ENCODE data around the gene TCERG1. TPM values are rescaled to one million over a fixed set of nuclear protein-coding genes. Genes with fewer than 3 reads are reported as not detected.

The TCERG1 gene
- polyA plus RNA-seq, 1 of the 3 experiments (the other 2 are of a cell fraction), result 38.5 TPM

- TF ChIP-seq ZBTB33 (IDR thresholded peaks at IDR 0.05; ENCODE audit: borderline replicate concordance, low read depth), result no peak
- TF ChIP-seq GABPA (IDR thresholded peaks at IDR 0.05; ENCODE audit: low read depth), result no peak
- TF ChIP-seq GATA2 (CRISPR knock-in tag; IDR thresholded peaks at IDR 0.05), result no peak
- no peak for TF ChIP-seq IRF3 (IDR thresholded peaks at IDR 0.05; ENCODE audit: low read depth, low read length)
- no peak for TF ChIP-seq JUND (IDR thresholded peaks at IDR 0.05)
These were observed 76.6 kb downstream of the TCERG1 start (continued) for GRCh38 chr5:146523698-146524097.

DNA sequence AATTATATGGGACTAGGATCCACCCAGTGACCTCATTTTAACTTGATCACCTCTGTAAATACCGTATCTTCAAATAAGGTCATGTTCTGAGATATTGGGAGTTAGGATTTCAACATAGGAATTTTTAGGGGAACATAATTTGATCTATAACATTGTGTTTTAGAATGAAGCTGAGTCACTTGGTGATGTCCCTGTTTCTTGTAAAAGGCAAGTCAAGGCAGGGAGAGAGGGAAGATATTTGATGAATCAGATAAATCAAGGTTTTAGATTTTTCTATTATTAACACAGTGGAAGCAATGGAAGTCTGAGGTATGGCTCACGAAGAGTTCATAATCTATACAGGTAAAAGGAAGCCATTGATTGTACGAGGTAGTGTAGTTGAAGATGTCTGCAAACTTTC, 80.7 kb downstream of the TCERG1 start:
- H3K36me3 ChIP-seq (replicated peaks in 1 of 2; ENCODE audit: control insufficient read depth in 1 of 2, insufficient read depth in 2 of 2, low read length in 1 of 2), result no peaks in the 10 kb centered on the region
- POLR2A ChIA-PET, result no interaction called here
- CTCF ChIA-PET, result interaction anchor here (0.9 to 1.9 kb wide), 10 partner anchors 7 to 1046 kb away, joined by 3 to 7 read pairs (median 4); no protein-coding TSS in a partner anchor
- no peak overlapping the region for H3K4me2 ChIP-seq
- 60% methylated on average over 3 of the region's 3 CpGs for WGBS (ENCODE audit: low lambda C conversion rate)
- TF ChIP-seq, protein P1, sequence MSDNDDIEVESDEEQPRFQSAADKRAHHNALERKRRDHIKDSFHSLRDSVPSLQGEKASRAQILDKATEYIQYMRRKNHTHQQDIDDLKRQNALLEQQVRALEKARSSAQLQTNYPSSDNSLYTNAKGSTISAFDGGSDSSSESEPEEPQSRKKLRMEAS (IDR thresholded peaks at IDR 0.05; ENCODE audit: low read depth), result no peak
- TF ChIP-seq YY1 (IDR thresholded peaks at IDR 0.05; ENCODE audit: low read depth), result no peak
- no peak for TF ChIP-seq MXI1 (IDR thresholded peaks at IDR 0.05; ENCODE audit: low read depth, low read length)
- H3K4me1 ChIP-seq (ENCODE audit: control insufficient read depth in 1 of 2, insufficient read depth in 2 of 2, low read depth in 1 of 2, low read length in 1 of 2), result peaks cover 0 to 3% of the 10 kb centered on the region in 2 experiments; a peak in 1 of 4 replicates
- H3K4me3 ChIP-seq (ENCODE audit: low read depth in 2 of 2, low read length in 1 of 2), result no peak overlapping the region
- H2AFZ ChIP-seq (ENCODE audit: low read depth), result no peak overlapping the region
- H4K20me1 ChIP-seq (ENCODE audit: insufficient read depth), result no peaks in the 10 kb centered on the region
- H3K27me3 ChIP-seq (ENCODE audit: insufficient read depth), result no peaks in the 10 kb centered on the region
- DNase-seq, result no peak
- H3K9me3 ChIP-seq, result no peaks in the 10 kb centered on the region
- no peaks in the 10 kb centered on the region for H3K9me2 ChIP-seq
- H3K9ac ChIP-seq, result no peak overlapping the region
- H3K79me2 ChIP-seq (ENCODE audit: insufficient read depth), result no peaks in the 10 kb centered on the region
- no peaks in the 10 kb centered on the region for H3F3A ChIP-seq (replicated peaks; ENCODE audit: insufficient read depth)
- no peak overlapping the region for H3K27ac ChIP-seq (ENCODE audit: low read depth in 2 of 2, low read length in 1 of 2)

- H3K9me2 ChIP-seq, result no peaks in the 10 kb centered on the region
- no peaks in the 10 kb centered on the region for H3K36me3 ChIP-seq (replicated peaks in 1 of 2; ENCODE audit: control insufficient read depth in 1 of 2, insufficient read depth in 2 of 2, low read length in 1 of 2)
- no peak overlapping the region for H3K9ac ChIP-seq
- no peak overlapping the region for H3K27ac ChIP-seq (ENCODE audit: low read depth in 2 of 2, low read length in 1 of 2)
- ChIA-PET CTCF (interaction anchor here (0.9 to 1.9 kb wide), 10 partner anchors 12 to 1046 kb away, joined by 3 to 7 read pairs (median 4); no protein-coding TSS in a partner anchor), POLR2A (no interaction called here)
- H3K27me3 ChIP-seq (ENCODE audit: insufficient read depth), result no peaks in the 10 kb centered on the region
- DNase-seq, result no peak
- peaks cover 0 to 3% of the 10 kb centered on the region in 2 experiments; a peak in 1 of 4 replicates for H3K4me1 ChIP-seq (ENCODE audit: control insufficient read depth in 1 of 2, insufficient read depth in 2 of 2, low read depth in 1 of 2, low read length in 1 of 2)
- no peaks in the 10 kb centered on the region for H4K20me1 ChIP-seq (ENCODE audit: insufficient read depth)
- H3F3A ChIP-seq (replicated peaks; ENCODE audit: insufficient read depth), result no peaks in the 10 kb centered on the region
- no peak overlapping the region for H3K4me2 ChIP-seq
- WGBS (ENCODE audit: low lambda C conversion rate), result 70% methylated on average over 4 of the region's 4 CpGs
- no peaks in the 10 kb centered on the region for H3K9me3 ChIP-seq
- no peaks in the 10 kb centered on the region for H3K79me2 ChIP-seq (ENCODE audit: insufficient read depth)
- H2AFZ ChIP-seq (ENCODE audit: low read depth), result no peak overlapping the region
- no peak overlapping the region for H3K4me3 ChIP-seq (ENCODE audit: low read depth in 2 of 2, low read length in 1 of 2)
- TF ChIP-seq GABPA (IDR thresholded peaks at IDR 0.05; ENCODE audit: low read depth), result no peak
- TF ChIP-seq, protein P2, sequence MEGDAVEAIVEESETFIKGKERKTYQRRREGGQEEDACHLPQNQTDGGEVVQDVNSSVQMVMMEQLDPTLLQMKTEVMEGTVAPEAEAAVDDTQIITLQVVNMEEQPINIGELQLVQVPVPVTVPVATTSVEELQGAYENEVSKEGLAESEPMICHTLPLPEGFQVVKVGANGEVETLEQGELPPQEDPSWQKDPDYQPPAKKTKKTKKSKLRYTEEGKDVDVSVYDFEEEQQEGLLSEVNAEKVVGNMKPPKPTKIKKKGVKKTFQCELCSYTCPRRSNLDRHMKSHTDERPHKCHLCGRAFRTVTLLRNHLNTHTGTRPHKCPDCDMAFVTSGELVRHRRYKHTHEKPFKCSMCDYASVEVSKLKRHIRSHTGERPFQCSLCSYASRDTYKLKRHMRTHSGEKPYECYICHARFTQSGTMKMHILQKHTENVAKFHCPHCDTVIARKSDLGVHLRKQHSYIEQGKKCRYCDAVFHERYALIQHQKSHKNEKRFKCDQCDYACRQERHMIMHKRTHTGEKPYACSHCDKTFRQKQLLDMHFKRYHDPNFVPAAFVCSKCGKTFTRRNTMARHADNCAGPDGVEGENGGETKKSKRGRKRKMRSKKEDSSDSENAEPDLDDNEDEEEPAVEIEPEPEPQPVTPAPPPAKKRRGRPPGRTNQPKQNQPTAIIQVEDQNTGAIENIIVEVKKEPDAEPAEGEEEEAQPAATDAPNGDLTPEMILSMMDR (IDR thresholded peaks at IDR 0.05), result 0 out of 2 replicates have a peak, but pooled peaks have one; percentile 20
- peak; percentile 54 for TF ChIP-seq RAD21 (IDR thresholded peaks at IDR 0.05; ENCODE audit: low read length)
These were observed 81.1 kb downstream of the TCERG1 start for GRCh38 chr5:146528236-146528635.

All from SK-N-SH (cell line).